Heart left ventricle (tissue), 16 donors: ENCODE data around the gene FSTL4. TPM values are rescaled to one million over a fixed set of nuclear protein-coding genes. Genes with fewer than 3 reads are reported as not detected.

ENCODE experiments used
- ATAC-seq, 4 donors: fragments of 200-7000 bp; cut with Tn5 transposase; one replicate each; pipeline ENCODE4 v1.9.1; 2020 to 2022; ENCODE audit warnings: moderate library complexity in 4 of 4, mild to moderate bottlenecking in 3 of 4, moderate number of reproducible peaks in 1 of 4
- DNase-seq, 5 donors: peaks; one replicate each; pipeline ENCODE4 v3.0.0-alpha.2; 2020
- H3K27ac ChIP-seq, 12 donors: fragments of 200-600 bp; sonication (generic) in 4 of 12; one replicate each; pipeline versions ENCODE4 v1.5.0 to v1.8.0; 2016 to 2022; ENCODE audit warnings: mild to moderate bottlenecking in 2 of 12
- H3K27me3 ChIP-seq, 9 donors: fragments of 200-600 bp; sonication (generic) in 2 of 9; one replicate each; pipeline versions ENCODE4 v1.5.1 to v1.8.0; 2016 to 2022; ENCODE audit warnings: mild to moderate bottlenecking in 3 of 9
- H3K36me3 ChIP-seq, 9 donors: fragments of 200-600 bp; sonication (generic) in 2 of 9; one replicate each; pipeline versions ENCODE4 v1.5.0 to v1.8.0; 2018 to 2022; ENCODE audit warnings: mild to moderate bottlenecking in 2 of 9
- H3K4me1 ChIP-seq, 12 donors: fragments of 200-600 bp; sonication (generic) in 4 of 12; one replicate each; pipeline versions ENCODE4 v1.5.0 to v1.8.0; 2016 to 2022; ENCODE audit warnings: mild to moderate bottlenecking in 3 of 12
- H3K4me3 ChIP-seq, 12 donors: fragments of 200-600 bp; sonication (generic) in 4 of 12; one replicate each; pipeline versions ENCODE4 v1.5.0 to v1.8.0; 2017 to 2022; ENCODE audit warnings: mild to moderate bottlenecking in 9 of 12, moderate library complexity in 4 of 12
- H3K9me3 ChIP-seq, 12 donors: fragments of 200-600 bp; sonication (generic) in 4 of 12; one replicate each; pipeline versions ENCODE4 v1.5.0 to v1.8.0; 2016 to 2022; ENCODE audit warnings: mild to moderate bottlenecking in 1 of 12
- POLR2A ChIP-seq, 2 donors: fragments of 450-650 bp; IDR thresholded peaks; one replicate each; pipeline ENCODE4 v1.6.1; 2017; ENCODE audit warnings: antibody characterized with exemption in 2 of 2, mild to moderate bottlenecking in 2 of 2, moderate library complexity in 2 of 2
- WGBS, 4 donors: extraction: QIAGEN DNeasy Blood & Tissue Kit in 2 of 4; methylation state at CpG; one replicate each; pipeline versions ENCODE4 v1.1.5 to v1.1.7; 2013 to 2018; 5-methylcytosine and 5-hydroxymethylcytosine counted together
- intact Hi-C, 10 donors: fragments of 100-400 bp; cut with DNase I; formaldehyde crosslinking; loops; one replicate each; pipeline versions ENCODE4 v1.11.1 to v1.14.2; 2022
- polyA plus RNA-seq, 2 donors: library from polyadenylated mRNA; stranded (reverse); fragments of 200-250 nt; gene quantifications; one replicate each; pipeline ENCODE4 v1.2.3, GENCODE V29; 2013
- total RNA-seq, 9 donors: library from RNA; depleted of rRNA in 2 of 9; stranded (reverse); fragments of >200 nt in 2 of 9; fragmentation: NEBNext Ultra II Directional in 3 of 9; extraction: Animal tissue kit (Norgen Biotek cat#: 25700) in 3 of 9; gene quantifications; one replicate each; pipeline versions ENCODE4 v1.1.0 to v1.2.4, GENCODE V29; 2016 to 2023
- TF ChIP-seq, protein P1 (sequence below), 12 donors: fragments of 200-600 bp; sonication (generic) in 4 of 12; IDR thresholded peaks; one replicate each; pipeline versions ENCODE4 v1.5.0 to v1.8.0; 2018 to 2022; ENCODE audit warnings: antibody characterized with exemption in 12 of 12, mild to moderate bottlenecking in 5 of 12
- donor health status: ischemic (EF 13 %, LVEDD 7.1; RV severe dilation, severe dysfunction).
- donor health status: healthy with polysubstance abuse.
- donor health status: DM: no; HTN: yes; CAD: no.
- donor health status: DM: no; HTN: no; CAD: no.
- donor health status: ischemic (EF 25% LVEDD 6.9; RV normal size, moderate dysfunction).
- donor health status: ischemic (EF 25% LVEDD 5.7; RV mildly dilated, moderate dysfunction).
- donor health status: healthy.
- donor health status: DM: yes; HTN: yes; CAD: no.
- donor health status: ischemic (EF 35%, LVEDD 5.7; RV mildly dilated, moderate dysfunction).
- donor health status: nonischemic (EF 11% LVEDD 7.7; RV severe dilation, severe dysfunction).
- donor health status: DM: yes; HTN: yes; CAD: no.
- donor health status: PGD.
- donor health status: ischemic (EF 29% LVEDD 5.4; RV normal size, mild dysfunction).
- donor health status: nonischemic (EF 23%, LVEDD 6.1; RV moderate dilation, normal function).

The FSTL4 gene
- total and polyA plus RNA-seq, 11 donors = 0.01 to 0.39 (median 0.17) TPM; not detected in 6

DNA sequence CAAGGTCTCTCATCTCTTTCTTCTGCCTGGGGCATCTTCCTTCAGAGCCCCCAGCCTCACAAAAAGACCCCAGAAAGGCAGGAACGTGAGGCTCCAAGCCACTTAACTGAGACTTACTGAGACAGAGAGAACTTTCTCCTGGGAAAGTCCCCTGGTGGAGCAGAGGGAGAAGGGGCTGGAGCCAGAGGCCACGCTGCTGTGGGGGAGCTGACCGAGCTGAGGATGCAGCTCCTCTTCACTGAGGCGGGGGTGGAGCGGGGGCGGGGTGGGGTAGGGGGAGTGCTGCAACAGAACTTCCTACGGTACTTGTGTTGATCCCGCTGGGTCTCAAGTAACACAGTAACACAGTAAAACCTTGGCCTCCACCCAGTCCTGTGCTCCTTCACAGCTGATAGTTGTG, 204.0 kb downstream of the FSTL4 start:
- H3K9me3 ChIP-seq = no peaks in the 10 kb centered on the region
- WGBS, 4 donors = 38 to 45% (median 43%) methylated on average over 7 to 8 of the region's 8 CpGs
- peaks cover 0 to 30% (median 4%) of the 10 kb centered on the region in 9 donors for H3K27me3 ChIP-seq
- no peak for DNase-seq
- no peak overlapping the region for H3K4me3 ChIP-seq
- intact Hi-C loops = no loop called here
- TF ChIP-seq, protein P1, sequence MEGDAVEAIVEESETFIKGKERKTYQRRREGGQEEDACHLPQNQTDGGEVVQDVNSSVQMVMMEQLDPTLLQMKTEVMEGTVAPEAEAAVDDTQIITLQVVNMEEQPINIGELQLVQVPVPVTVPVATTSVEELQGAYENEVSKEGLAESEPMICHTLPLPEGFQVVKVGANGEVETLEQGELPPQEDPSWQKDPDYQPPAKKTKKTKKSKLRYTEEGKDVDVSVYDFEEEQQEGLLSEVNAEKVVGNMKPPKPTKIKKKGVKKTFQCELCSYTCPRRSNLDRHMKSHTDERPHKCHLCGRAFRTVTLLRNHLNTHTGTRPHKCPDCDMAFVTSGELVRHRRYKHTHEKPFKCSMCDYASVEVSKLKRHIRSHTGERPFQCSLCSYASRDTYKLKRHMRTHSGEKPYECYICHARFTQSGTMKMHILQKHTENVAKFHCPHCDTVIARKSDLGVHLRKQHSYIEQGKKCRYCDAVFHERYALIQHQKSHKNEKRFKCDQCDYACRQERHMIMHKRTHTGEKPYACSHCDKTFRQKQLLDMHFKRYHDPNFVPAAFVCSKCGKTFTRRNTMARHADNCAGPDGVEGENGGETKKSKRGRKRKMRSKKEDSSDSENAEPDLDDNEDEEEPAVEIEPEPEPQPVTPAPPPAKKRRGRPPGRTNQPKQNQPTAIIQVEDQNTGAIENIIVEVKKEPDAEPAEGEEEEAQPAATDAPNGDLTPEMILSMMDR (IDR thresholded peaks at IDR 0.05) = no peak
- TF ChIP-seq POLR2A (IDR thresholded peaks at IDR 0.05) = no peak
- H3K36me3 ChIP-seq = no peaks in the 10 kb centered on the region
- ATAC-seq = no peak
- no peaks in the 10 kb centered on the region for H3K4me1 ChIP-seq
- H3K27ac ChIP-seq = no peak overlapping the region

DNA sequence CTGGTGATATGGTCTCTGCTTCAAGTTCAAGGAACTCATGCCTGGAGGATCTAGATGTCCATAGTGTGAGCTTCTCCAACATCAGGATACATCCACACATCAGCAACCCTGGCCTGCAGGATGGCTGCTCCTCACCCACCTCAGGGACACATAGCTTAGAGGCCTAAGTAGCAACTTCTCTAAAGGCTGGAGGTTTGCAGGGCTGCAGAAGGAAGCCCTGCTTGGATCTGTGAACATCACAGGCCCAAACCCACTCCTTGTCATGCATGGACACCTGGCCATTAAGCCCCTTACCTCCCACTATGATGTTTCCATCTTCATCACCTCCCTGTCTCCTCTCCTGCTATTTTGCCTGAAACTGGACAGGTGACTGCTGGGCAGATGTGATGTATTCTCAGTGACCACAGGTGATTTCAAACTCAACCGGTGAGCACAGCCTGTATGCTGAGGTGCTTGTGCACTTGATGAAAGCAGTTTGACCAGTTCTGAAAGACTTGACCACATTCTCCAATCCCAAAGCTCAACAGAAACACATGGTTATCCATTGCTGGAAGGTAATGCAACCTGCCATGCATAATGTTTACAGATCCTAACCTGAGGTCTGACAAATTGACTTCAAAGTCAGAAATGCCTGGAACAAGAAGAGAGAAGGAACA, 205.2 kb downstream of the FSTL4 start:
- Histone ChIP-seq H3K4me1 (no peaks in the 10 kb centered on the region), H3K27ac (no peak overlapping the region), H3K4me3 (no peak overlapping the region), H3K9me3 (no peaks in the 10 kb centered on the region), H3K36me3 (no peaks in the 10 kb centered on the region), H3K27me3 (peaks cover 0 to 22% (median 0%) of the 10 kb centered on the region in 9 donors)
- intact Hi-C loops = no loop called here
- TF ChIP-seq POLR2A (IDR thresholded peaks at IDR 0.05) = no peak
- TF ChIP-seq, protein P1 (IDR thresholded peaks at IDR 0.05) = no peak
- 89 to 100% (median 92%) methylated on average over 1 of the region's 1 CpG for WGBS, 4 donors
- no peak for ATAC-seq
- DNase-seq = no peak

DNA sequence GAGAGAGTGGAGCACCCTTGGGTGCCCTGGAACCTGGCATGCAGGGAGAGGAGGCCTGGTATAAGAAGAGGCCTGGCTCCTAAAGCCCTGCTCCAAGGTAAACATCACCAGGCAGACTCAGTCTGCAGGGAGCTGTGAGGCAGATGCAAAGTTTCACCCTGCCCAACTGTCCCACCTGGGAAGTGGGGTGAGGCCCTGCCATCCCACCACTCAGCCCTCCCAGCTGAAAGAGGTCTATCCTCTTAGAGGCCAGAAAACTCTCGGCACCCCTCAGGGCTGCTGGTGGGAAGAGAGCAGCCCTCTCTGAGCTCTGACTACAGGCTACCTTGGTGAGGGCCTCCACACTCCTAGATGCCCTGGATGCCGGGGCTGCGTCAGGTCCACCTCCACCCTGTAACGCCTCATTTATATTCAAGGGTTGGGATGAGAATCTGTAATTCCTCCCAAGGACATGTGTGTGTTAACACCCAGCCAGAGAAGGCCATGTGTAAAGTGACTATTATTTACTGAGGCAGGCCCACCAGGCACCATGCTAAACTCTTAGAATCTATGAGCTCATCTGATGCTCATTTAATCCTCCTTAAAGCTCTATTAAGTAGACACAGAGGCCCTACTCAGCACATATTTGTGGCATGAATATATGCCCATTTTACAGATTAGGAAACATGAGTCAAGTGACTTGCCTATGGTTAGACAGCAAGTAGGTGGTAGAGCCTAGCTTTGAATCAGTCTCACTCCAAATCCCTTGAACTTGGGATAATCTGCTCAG, 205.9 kb downstream of the FSTL4 start:
- DNase-seq (no peak), ATAC-seq (no peak)
- TF ChIP-seq, protein P1 (IDR thresholded peaks at IDR 0.05) = no peak
- no peak for TF ChIP-seq POLR2A (IDR thresholded peaks at IDR 0.05)
- H3K9me3 ChIP-seq = no peaks in the 10 kb centered on the region
- intact Hi-C loops = no loop called here
- H3K27me3 ChIP-seq = peaks cover 0 to 15% (median 0%) of the 10 kb centered on the region in 9 donors
- H3K4me1 ChIP-seq = no peaks in the 10 kb centered on the region
- no peak overlapping the region for H3K4me3 ChIP-seq
- H3K36me3 ChIP-seq = no peaks in the 10 kb centered on the region
- no peak overlapping the region for H3K27ac ChIP-seq
- WGBS, 4 donors = 92 to 96% (median 93%) methylated on average over 4 of the region's 4 CpGs; no CpG with 5 or more reads in 1 of the 4 donors

DNA sequence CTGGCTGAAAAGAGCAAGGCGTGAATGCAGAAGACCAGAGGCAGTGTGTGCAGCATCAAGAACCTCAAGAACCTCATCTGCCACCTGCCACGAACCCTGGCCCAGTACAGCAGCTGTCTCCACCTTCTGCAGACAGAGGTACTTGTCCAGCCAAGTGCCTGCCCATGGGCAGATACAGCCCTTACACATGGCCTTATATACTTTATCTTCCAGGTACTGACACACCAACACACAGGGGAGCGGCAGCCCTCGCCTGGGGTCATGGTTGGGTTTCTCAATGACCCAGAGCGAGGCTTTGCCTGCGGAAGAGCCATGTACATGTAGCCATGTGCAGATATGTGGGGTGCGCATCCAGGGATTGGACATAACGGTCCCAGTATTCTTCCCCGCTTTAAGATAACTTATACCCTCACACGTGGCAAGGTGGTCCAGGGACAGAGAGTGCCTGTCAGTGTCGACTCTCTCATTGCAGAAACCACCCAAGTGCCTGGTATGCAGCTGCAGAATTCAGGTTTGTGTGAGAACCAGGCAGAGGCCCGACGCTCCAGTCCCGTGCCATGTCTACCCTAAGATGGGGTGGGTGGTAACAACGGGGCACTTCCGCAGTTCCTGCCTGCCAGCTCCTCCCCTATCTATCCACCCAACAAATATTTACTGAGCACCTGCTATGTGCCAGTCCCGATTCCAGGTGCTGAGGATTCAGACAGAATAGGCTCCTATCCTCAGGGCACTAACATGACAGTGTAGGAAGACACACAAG, 206.9 kb downstream of the FSTL4 start:
- Histone ChIP-seq H3K27me3 (peaks cover 0 to 8% (median 0%) of the 10 kb centered on the region in 9 donors), H3K4me1 (no peaks in the 10 kb centered on the region), H3K4me3 (no peak overlapping the region), H3K36me3 (no peaks in the 10 kb centered on the region), H3K9me3 (no peaks in the 10 kb centered on the region), H3K27ac (no peak overlapping the region)
- ATAC-seq (no peak), DNase-seq (no peak)
- 86 to 94% (median 90%) methylated on average over 17 of the region's 17 CpGs for WGBS, 4 donors
- intact Hi-C loops = no loop called here
- TF ChIP-seq, protein P1 (IDR thresholded peaks at IDR 0.05) = no peak
- TF ChIP-seq POLR2A (IDR thresholded peaks at IDR 0.05) = no peak
